Activated CD4-positive, alpha-beta T cell treated with anti-CD3 and anti-CD28 coated beads, Interleukin-2, amount 50 U/mL, for 24 hours (primary cell): ENCODE data around the gene ZFAND2A.
"Not testable (repeated sequence)": the region's sequence is repeated elsewhere in the genome, so short reads cannot be mapped to it uniquely, and the experiment has no call there.

Experiments
- DNase-seq, 2 donors: peaks; one replicate each; pipeline ENCODE4 v3.0.0-alpha.2; 2020; ENCODE audit warnings: low read depth in 1 of 2, low spot score in 1 of 2

The ZFAND2A gene, protein sequence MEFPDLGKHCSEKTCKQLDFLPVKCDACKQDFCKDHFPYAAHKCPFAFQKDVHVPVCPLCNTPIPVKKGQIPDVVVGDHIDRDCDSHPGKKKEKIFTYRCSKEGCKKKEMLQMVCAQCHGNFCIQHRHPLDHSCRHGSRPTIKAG

DNA sequence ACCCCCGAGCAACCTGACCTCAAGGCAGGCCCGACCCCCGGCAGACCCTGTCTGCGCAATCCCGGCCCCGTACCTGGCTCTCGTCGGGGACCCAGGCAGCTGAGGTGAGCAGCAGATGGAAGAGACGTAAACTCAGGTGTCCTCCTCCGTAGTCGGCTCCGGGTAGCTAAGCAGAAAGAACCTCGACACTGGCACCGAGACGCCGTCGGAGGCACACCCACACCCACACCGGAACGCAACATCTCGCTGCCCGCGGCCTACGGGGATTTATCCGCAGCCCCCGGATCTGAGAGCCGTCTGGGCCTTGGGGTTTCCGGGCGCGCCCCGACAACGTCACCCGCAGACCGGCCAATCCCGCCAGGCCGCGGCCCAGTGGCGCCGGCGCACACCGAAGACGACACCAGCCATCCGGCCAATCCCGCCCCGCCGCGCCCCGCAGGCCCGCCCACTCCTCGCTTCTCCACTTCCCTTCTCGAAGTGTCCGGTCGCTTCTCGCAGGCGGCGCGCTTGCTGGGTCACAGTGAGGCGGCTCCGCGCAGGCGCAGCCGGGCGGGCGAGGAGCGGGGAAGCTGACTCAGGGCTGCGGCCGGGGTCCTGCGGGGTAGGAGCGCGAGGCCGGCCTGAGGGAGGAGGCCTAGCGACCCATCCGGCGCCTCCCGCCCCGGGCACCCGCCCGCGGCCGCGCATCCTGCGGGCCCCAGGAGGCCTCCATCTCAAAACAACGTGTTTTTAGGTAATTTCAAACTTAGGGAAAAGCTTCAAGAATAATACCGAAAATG is at the start of gene ZFAND2A:
ZFAND2A (minus strand) TSS at position 306 of the 779 bp plus-strand sequence. CDS start 1,984 bp downstream, outside the sequence.
- DNase-seq, result peak; percentile 97 to 99

DNA sequence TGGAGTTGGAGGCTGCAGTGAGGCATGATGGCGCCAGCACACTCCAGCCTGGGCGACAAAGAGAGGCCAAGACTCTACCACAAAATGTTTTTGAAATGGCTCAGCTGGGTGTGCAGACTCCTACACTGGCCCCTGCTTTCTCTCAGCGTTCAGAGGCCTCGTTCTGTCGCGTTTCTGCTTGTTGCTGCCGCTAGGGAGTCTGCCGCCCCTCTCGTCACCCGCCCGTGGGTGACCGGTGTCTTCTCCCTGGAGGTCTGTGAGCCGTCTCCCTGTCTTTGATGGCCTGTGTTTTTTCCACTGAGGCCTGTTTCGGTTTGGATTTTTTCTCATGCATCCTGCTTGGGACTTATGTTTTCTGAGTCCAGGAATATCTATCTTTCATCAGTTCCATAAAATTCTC is 49.1 kb upstream of the ZFAND2A start:
- DNase-seq, result no peak

DNA sequence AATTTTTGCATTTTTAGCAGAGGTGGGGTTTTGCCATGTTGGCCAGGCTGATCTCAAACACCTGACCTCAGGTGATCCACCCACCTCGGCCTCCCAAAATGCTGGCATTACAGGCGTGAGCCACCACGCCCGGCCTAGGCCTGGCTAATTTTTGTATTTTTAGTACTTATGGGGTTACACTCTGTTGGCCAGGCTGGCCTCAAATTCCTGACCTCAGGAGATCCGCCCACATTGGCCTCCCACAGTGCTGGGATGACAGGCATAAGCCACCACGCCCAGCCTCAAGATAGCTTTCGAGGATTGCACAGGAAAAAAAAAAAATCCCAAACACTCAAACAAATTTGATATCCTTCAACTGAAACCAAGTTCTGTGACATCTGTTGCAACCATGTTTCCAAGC is 45.7 kb upstream of the ZFAND2A start:
- not testable (repeated sequence) for DNase-seq

DNA sequence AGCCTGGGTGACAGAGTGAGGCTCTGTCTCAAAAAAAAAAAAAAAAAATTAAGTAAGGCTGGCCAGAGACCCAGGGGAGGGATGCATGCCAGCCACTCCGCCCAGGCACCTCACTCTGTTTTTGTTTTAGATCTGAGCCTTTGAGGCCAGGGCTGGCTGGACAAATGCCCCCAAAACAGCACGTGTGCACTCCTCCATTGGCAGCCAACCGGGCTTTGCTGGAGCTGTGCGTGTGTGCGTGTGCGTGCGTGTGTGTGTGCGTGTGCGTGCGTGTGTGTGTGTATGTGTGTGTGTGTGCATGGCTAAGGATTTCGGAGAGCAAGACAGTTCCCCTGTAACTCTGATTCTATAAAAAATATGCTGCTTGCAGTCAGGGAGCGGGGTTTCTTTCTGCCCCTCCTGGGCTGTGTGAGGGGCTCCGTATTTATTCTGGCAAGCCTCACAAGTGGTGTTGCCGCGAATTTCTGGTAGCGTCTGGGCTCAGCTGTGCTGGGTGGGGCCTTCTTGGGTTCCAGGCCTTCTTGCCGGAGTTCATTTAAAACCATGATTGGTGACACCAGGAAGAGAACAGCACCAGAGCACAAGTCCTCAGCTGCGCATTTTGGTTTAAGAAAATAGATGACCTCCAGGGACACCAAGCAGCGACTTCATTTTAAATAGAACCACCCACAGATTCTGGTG is 44.6 kb upstream of the ZFAND2A start:
- no peak for DNase-seq

DNA sequence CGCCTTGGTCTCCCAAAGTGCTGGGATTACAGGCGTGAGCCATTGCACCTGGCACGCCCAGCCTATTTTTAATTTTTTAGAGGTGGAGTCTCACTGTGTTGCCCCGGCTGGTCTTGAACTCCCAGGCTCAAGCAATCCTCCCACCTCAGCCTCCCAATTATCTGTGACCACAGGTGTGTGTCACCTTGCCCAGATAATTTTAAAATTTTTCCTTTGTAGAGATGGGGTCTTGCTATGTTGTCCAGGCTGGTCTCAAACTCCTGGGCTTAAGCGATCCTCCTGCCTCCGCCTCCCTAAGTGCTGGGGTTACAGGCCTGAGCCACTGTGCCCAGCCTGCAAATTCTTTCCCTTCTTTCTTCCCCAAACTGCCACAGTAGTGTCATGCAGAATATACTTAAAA is 42.9 kb upstream of the ZFAND2A start:
- not testable (repeated sequence) for DNase-seq

DNA sequence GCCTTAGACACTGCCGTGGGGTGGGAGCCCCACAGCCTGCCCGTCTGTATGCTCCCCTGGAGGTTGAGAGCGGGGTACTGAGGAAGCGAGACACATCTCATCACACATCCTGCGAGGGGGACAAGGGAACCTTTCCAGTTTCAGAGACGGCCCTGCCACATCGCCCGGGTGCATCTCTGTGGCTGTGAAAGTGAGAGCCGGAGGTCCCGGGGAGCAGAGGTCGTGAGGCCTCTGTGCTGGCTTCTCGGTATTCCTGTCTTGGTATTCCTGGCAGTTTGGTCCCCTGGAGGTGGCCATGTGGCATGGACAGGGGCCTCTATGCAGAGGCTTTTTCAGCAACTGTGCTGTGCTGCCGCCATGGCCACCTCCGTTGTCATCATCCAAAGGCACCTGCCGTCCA is 41.9 kb upstream of the ZFAND2A start:
- DNase-seq, result no peak

DNA sequence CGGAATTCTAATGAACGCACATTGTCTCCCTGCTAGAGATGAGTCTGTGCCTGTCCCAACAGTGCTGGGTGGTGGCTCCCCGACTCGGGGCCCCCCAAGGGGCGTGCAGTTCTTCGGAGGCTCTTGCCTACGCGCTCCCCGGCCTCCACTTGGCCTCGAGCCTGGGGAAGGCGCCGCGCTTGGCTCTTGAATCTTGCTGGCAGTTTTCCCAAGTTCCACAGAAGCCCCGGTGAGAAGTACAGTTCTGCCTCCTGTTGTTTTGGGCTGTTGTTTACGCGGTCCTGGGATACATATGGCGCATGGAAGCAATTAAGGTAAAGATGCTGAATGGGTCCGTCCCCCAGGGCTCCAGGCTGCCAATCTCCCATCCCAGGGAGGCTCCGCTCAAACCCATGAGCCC is 40.0 kb upstream of the ZFAND2A start:
- DNase-seq, result no peak

DNA sequence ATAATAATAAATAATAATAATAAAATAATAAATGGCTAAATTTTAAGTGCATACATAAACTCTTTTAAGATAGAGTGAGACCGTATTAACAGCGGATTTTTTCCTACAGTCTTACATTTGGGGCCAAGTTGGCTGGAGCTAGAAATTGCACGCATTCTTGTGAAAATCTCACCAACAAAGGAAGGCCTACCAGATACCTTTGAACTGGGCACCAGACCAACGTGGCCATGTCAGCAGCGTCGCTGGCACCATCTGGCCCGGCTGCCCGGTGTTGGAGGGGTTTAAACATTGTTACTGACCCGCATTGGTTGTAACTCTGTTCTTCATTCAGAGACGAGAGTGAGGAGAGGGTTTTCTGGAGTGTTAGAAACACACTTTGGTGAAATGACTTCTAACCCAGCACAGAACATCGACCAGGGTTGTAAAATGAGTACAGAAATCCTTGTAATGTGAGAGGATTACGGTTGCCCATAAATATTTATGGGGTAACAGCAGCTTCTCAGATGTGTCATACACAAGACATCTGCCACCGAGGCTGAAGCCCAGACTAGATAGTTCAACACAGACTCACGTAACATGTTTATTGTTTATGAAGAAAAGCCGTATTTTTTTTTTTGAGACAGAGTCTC is 38.1 kb upstream of the ZFAND2A start:
- DNase-seq, result no peak

DNA sequence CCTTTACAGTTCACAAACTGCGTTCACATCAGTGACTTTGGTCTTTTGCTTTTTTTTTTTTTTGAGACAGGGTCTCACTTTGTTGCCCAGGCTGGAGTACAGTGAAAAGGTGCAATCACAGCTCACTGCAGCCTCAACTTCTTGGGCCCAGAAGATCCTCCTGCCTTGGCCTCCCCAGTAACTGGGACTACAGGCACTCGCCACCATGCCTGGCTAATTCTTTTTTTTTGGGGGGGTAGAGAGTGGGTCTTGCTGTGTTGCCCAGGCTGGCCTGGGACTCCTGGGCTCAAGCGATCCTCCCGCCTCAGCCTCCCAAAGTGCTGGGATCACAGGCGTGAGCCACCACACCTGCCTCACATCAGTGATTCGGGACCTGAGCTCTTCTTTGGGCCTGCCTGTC is 37.0 kb upstream of the ZFAND2A start:
- no peak for DNase-seq

DNA sequence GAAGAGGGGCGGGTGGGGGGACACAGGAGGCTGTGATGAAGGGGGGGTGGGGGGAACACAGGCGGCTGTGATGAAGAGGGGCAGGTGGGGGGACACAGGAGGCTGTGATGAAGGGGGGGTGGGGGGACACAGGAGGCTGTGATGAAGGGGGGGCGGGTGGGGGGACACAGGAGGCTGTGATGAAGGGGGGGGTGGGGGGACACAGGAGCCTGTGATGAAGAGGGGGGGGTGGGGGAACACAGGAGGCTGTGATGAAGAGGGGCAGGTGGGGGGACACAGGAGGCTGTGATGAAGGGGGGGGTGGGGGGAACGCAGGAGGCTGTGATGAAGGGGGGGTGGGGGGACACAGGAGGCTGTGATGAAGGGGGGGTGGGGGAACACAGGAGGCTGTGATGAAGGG is 36.4 kb upstream of the ZFAND2A start:
- DNase-seq, result not testable (repeated sequence)

DNA sequence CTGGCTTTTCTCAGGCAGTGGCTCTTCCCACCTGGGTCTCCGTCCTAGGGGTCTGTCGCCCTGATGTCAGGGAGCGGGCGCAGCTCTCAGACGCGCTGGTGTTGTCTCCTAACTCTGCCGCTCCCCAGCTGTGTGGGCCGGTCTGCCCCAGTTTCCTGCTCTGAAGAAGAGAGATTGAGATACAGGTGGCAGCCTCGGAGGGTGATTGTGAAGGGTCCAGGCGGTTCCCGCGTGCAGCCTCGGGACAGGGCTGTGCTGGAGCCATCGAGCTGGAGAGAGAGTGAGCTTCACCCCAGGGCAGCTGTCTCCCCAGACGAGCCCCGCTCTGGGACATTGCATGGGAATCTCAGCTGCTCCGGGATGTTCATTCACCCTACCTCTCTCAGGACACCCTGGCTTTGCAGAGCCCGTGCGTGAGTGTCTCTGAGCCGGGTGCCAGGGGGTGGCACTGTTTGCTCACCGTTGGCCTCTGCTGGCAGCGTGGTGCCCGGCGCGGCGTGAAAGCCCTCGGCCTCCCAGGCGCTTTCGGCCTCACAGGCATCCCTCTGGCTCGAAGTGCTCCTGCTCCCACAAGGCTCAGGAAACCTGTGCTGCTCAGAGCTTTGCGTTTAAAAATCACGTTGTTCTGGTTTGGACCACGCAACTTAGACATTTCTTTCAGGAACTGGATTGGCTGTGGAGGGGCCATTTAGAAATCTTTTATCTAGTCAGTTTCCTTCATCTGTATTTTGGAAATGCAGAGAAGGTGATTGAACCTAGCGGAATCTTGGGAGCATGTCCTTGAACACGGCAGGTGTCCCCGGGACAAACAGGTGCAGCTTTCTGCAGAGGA is 33.8 kb upstream of the ZFAND2A start:
- DNase-seq, result no peak

DNA sequence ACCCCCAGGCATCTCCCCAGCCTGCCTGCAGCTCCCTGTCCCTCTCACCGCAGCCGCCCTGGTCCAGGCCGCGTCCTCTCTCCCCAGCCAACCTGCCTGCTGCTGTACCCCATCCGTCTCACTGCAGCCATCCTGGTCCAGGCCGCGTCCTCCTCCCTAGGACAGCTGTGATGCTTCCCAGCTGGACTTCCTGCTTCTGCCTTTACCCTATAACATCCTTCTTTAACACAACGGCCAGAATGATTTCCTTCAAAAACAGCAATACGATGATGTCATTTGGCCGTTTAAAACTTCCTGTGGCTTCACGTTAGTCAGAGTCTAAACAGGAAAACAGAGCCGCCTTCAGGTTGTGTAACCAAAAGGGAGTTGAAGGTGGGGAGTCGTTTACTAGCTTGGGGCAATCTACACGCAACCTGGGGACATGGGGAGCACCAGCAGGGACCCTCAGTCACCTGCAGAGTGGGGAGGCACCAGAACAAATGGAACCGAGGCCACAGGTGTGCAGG is 32.2 kb upstream of the ZFAND2A start:
- DNase-seq, result no peak

DNA sequence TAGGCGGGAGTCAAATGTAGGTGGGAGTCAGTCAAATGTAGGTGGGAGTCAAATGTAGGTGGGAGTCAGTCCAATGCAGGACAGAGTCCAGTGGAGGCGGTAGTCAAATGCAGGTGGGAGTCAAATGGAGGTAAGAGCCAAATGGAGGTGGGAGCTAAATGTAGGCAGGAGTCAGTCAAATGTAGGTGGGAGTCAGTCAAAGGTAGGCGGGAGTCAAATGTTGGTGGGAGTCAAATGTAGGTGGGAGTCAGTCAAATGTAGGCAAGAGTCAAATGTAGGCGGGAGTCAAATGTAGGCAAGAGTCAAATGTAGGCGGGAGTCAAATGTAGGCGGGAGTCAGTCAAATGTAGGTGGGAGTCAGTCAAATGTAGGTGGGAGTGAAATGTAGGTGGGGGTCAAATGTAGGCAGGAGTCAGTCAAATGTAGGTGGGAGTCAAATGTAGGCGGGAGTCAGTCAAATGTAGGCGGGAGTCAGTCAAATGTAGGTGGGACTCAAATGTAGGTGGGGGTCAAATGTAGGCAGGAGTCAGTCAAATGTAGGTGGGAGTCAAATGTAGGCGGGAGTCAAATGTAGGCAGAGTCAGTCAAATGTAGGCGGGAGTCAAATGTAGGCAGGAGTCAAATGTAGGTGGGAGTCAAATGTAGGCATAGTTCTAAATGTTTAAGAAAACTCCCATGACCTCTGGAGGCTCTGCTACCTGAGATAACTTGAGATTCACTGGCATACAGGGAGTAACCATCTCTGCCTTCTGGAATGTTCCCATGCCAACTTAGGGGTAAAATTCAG is 30.2 kb upstream of the ZFAND2A start:
- DNase-seq, result no peak

DNA sequence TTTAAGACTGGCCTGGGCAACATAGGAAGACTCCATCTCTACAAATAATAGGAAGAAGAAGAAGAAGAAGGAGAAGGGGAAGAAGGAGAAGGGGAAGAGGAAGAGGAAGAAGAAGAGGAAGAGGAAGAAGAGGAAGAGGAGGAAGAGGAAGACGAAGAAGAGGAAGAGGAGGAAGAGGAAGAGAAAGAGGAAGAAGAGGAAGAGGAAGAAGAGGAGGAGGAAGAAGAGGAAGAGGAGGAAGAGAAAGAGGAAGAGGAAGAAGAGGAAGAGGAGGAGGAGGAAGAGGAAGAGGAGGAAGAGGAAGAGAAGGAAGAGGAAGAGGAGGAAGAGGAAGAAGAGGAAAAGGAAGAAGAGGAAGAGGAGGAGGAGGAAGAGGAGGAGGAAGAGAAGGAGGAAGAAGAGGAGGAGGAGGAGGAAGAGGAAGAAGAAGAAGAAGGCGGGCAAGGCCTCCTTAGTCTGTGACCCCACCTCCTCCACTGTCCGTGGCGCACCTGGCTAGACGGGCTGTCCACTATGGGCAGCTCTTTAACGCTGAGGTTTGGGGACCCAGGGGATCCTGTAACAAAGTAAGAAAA is 28.8 kb upstream of the ZFAND2A start:
- no peak for DNase-seq

DNA sequence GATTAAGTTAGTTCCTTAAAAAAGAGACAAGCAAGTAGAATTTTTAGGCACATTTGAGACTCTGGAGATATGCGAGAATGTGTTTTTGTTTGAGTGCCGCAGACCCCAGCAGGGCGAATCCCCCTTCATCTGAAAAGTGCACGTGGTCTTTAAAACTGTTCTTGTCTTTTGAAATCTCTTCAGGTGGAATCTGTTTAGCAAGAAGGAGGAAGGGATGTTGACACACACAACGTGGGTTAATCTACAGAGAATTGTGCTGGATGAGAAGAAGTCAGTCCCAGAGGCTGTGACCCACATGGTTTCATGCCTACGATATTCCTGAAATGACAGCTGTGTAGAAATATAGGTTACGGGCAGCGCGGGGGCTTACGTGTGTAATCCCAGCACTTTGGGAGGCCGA is 27.1 kb upstream of the ZFAND2A start:
- DNase-seq, result no peak

DNA sequence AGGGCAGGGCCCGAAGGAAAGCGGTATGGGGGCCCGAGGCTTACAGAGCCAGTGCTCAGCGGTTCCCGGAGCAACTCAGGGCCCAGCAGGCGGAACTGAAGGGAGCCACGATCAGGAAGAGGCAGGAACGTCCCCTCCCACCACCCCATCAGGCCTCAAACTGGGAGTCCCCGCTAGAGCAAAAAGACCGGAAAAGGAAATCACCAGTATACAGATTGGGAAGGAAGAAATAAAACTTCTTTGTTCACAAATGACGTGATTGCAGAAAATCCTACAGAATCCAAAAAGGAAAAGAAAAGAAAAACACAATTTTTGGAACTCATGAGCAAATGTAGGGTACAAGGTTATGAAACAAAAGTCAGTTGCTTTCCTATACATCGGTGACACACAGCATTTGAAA is 21.6 kb upstream of the ZFAND2A start:
- no peak for DNase-seq

DNA sequence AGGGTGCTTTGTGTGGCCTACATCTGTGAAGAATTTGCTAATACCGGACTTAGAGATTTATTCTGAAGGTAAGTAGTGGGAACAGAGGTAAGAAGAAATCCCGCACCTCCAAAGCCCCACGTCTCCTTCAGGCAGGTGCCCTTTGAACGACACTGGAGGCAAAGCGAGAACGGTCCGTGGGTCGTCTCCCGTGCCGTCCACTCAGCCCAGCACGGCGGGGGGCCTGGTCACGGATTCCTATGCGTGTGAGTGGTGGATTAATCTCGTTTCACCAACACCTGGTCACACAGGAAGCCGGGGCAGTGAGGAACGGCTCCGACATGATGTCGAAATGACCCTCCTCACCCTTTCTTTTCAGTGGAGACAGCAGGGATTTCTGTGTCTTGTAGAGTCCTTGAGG is 21.0 kb upstream of the ZFAND2A start:
- DNase-seq, result no peak

DNA sequence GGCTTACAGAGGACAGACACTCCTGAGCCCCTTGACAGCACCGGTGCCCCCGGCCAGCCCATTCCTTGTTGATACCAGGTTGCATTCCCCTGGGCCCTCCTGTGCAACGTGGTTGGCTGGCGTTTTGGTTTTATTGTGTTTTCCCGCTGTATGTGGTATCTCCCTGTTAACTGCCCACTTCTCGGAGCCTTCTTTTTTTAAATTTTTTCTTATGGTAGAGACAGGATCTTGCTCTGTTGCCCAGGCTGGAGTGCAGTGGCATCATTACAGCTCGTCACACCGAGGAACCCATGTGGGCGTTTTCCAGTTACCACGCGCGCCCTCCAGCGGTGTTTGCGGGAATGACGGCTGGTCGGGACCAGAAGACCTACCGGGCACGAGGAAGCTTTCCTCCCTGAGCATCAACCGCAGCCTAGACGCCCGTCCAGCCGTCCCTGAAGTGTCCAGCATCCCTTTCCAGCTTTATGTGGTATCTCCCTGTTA is 16.9 kb upstream of the ZFAND2A start:
- peak; percentile 72 to 81 for DNase-seq
